Upper lobe of left lung (tissue), 6 donors: Measurements from ENCODE around the gene NR5A1. TPM values are rescaled to one million over a fixed set of nuclear protein-coding genes. Genes with fewer than 3 reads are reported as not detected.

Experiments
- ATAC-seq, 2 donors: fragments of 200-7000 bp; cut with Tn5 transposase; one replicate each; pipeline ENCODE4 v1.9.1; 2022; ENCODE audit warnings: mild to moderate bottlenecking in 2 of 2, moderate library complexity in 2 of 2; ENCODE audit not compliant: low FRiP score in 2 of 2
- DNase-seq, 2 donors: peaks; one replicate each; pipeline ENCODE4 v3.0.0-alpha.2; 2019 to 2020
- H3K27ac ChIP-seq, 4 donors: fragments of 200-600 bp; sonication (generic); one replicate each; pipeline ENCODE4 v1.5.1; 2016 to 2019
- H3K27me3 ChIP-seq, 4 donors: fragments of 200-600 bp; sonication (generic); one replicate each; pipeline ENCODE4 v1.5.1; 2017 to 2019
- H3K36me3 ChIP-seq, 4 donors: fragments of 200-600 bp; sonication (generic); one replicate each; pipeline ENCODE4 v1.5.1; 2016 to 2019
- H3K4me1 ChIP-seq, 4 donors: fragments of 200-600 bp; sonication (generic); one replicate each; pipeline ENCODE4 v1.5.1; 2018 to 2019
- H3K4me3 ChIP-seq, 4 donors: fragments of 200-600 bp; sonication (generic); one replicate each; pipeline ENCODE4 v1.5.1; 2017 to 2019; ENCODE audit warnings: mild to moderate bottlenecking in 2 of 4, moderate library complexity in 1 of 4
- H3K9me3 ChIP-seq, 4 donors: fragments of 200-600 bp; sonication (generic); one replicate each; pipeline ENCODE4 v1.5.1; 2018 to 2019
- CTCF ChIP-seq, 6 experiments: fragments of 450-650 bp in 4 of 6; fragments of 200-600 bp in 2 of 6; sonication (generic) in 2 of 6; IDR thresholded peaks; one replicate each; pipeline ENCODE4 v1.5.1; 2016 to 2019; ENCODE audit warnings: antibody characterized with exemption in 6 of 6
- EP300 ChIP-seq, 4 donors: sonication (generic); formaldehyde crosslinking; IDR thresholded peaks; one replicate each; pipeline ENCODE4 v1.5.1; 2017; ENCODE audit warnings: antibody characterized with exemption in 4 of 4, control low read depth in 2 of 4
- POLR2A ChIP-seq, 4 donors: fragments of 450-650 bp; IDR thresholded peaks; one replicate each; pipeline ENCODE4 v1.5.1; 2016 to 2017; ENCODE audit warnings: antibody characterized with exemption in 4 of 4, mild to moderate bottlenecking in 2 of 4
- POLR2AphosphoS5 ChIP-seq, 2 donors: sonication (generic); formaldehyde crosslinking; IDR thresholded peaks; one replicate each; pipeline ENCODE4 v1.5.1; 2017; ENCODE audit warnings: antibody characterized with exemption in 2 of 2
- WGBS, 2 donors: methylation state at CpG; one replicate each; pipeline ENCODE4 v1.1.5; 2017 to 2018; 5-methylcytosine and 5-hydroxymethylcytosine counted together
- total RNA-seq, 6 donors: library from RNA; depleted of rRNA in 4 of 6; stranded (reverse); fragments of >200 nt in 4 of 6; gene quantifications; one replicate each; pipeline versions ENCODE4 v1.1.0 to v1.2.1, GENCODE V29; 2016 to 2021
- donor health status: DM: no; HTN: no; CAD: no; lungs with moderate emphysema.
- donor health status: DM: no; HTN: yes; CAD: no; lungs with severe emphysema.

NR5A1 gene
- total RNA-seq, 6 donors from 2014 or later, result 0.30 to 0.49 TPM; not detected in 4

GRCh38 chr9:124475868-124476690 lies 31.1 kb downstream of the NR5A1 start:
- TF ChIP-seq POLR2AphosphoS5 (IDR thresholded peaks at IDR 0.05) (no peak), EP300 (IDR thresholded peaks at IDR 0.05) (no peak), CTCF (IDR thresholded peaks at IDR 0.05) (no peak), POLR2A (IDR thresholded peaks at IDR 0.05) (no peak)
- H3K4me3 ChIP-seq, result no peak overlapping the region
- WGBS, 2 donors, result 60 to 72% methylated on average over 10 to 14 of the region's 14 CpGs
- H3K27ac ChIP-seq, result no peak overlapping the region
- H3K36me3 ChIP-seq, result no peaks in the 10 kb centered on the region
- H3K27me3 ChIP-seq, result peaks cover 0 to 17% (median 8%) of the 10 kb centered on the region in 4 donors
- ATAC-seq, result no peak
- DNase-seq, result peak in 1 of 2 donors; percentile 54
- H3K9me3 ChIP-seq, result no peaks in the 10 kb centered on the region
- H3K4me1 ChIP-seq, result peaks cover 6 to 11% (median 8%) of the 10 kb centered on the region in 4 donors

GRCh38 chr9:124475158-124475867 lies 31.9 kb downstream of the NR5A1 start:
- peaks cover 6 to 11% (median 8%) of the 10 kb centered on the region in 4 donors for H3K4me1 ChIP-seq
- ATAC-seq (no peak), DNase-seq (peak in 1 of 2 donors; percentile 69)
- H3K27ac ChIP-seq, result no peak overlapping the region
- peaks cover 0 to 17% (median 8%) of the 10 kb centered on the region in 4 donors for H3K27me3 ChIP-seq
- H3K4me3 ChIP-seq, result no peak overlapping the region
- H3K36me3 ChIP-seq, result no peaks in the 10 kb centered on the region
- no peaks in the 10 kb centered on the region for H3K9me3 ChIP-seq
- TF ChIP-seq POLR2AphosphoS5 (IDR thresholded peaks at IDR 0.05), result no peak
- no peak for TF ChIP-seq POLR2A (IDR thresholded peaks at IDR 0.05)
- TF ChIP-seq CTCF (IDR thresholded peaks at IDR 0.05), result no peak
- no peak for TF ChIP-seq EP300 (IDR thresholded peaks at IDR 0.05)
- 59 to 72% methylated on average over 8 to 19 of the region's 21 CpGs for WGBS, 2 donors

- H3K27ac ChIP-seq, result no peak overlapping the region
- H3K4me3 ChIP-seq, result no peak overlapping the region
- DNase-seq, result no peak
- H3K9me3 ChIP-seq, result no peaks in the 10 kb centered on the region
- WGBS, 2 donors, result 72 to 77% methylated on average over 4 of the region's 4 CpGs
- TF ChIP-seq CTCF (IDR thresholded peaks at IDR 0.05) (no peak), POLR2AphosphoS5 (IDR thresholded peaks at IDR 0.05) (no peak), EP300 (IDR thresholded peaks at IDR 0.05) (no peak), POLR2A (IDR thresholded peaks at IDR 0.05) (no peak)
- no peak for ATAC-seq
- peaks cover 0 to 17% (median 7%) of the 10 kb centered on the region in 4 donors for H3K27me3 ChIP-seq
- H3K4me1 ChIP-seq, result peaks cover 6 to 11% (median 8%) of the 10 kb centered on the region in 4 donors
- H3K36me3 ChIP-seq, result no peaks in the 10 kb centered on the region
Observed at GRCh38 chr9:124474151-124474550, 33.0 kb downstream of the NR5A1 start.

GRCh38 chr9:124473310-124473709 lies 33.9 kb downstream of the NR5A1 start:
- Histone ChIP-seq H3K4me1 (peaks cover 6 to 11% (median 8%) of the 10 kb centered on the region in 4 donors), H3K4me3 (no peak overlapping the region), H3K27ac (no peak overlapping the region), H3K36me3 (no peaks in the 10 kb centered on the region), H3K27me3 (peaks cover 0 to 15% (median 7%) of the 10 kb centered on the region in 4 donors), H3K9me3 (no peaks in the 10 kb centered on the region)
- 73 to 84% methylated on average over 6 to 10 of the region's 10 CpGs for WGBS, 2 donors
- ATAC-seq (no peak), DNase-seq (no peak)
- TF ChIP-seq POLR2A (IDR thresholded peaks at IDR 0.05), result no peak
- no peak for TF ChIP-seq EP300 (IDR thresholded peaks at IDR 0.05)
- TF ChIP-seq POLR2AphosphoS5 (IDR thresholded peaks at IDR 0.05), result no peak
- TF ChIP-seq CTCF (IDR thresholded peaks at IDR 0.05), result no peak
